Type B pancreatic cell (in vitro differentiated cells): ENCODE data around the gene NRAP. TPM values are rescaled to one million over a fixed set of nuclear protein-coding genes. Genes with fewer than 3 reads are reported as not detected.

Experiments
- DNase-seq: peaks from one replicate; pipeline ENCODE4 v3.0.0; 2021; ENCODE audit warnings: mixed read lengths; ENCODE audit not compliant: unreplicated experiment; ENCODE audit errors: extremely low spot score
- H3K27ac Mint-ChIP-seq: 2 replicates; pipeline ENCODE4 v1.8.0; 2021; ENCODE audit warnings: mild to moderate bottlenecking, mixed read lengths
- H3K27me3 Mint-ChIP-seq: 2 replicates; pipeline ENCODE4 v1.8.0; 2021; ENCODE audit warnings: mixed read lengths
- H3K36me3 Mint-ChIP-seq: 2 replicates; pipeline ENCODE4 v1.8.0; 2021; ENCODE audit warnings: mixed read lengths
- H3K4me1 Mint-ChIP-seq: one replicate; pipeline ENCODE4 v1.8.0; 2021; ENCODE audit warnings: mixed read lengths; ENCODE audit not compliant: unreplicated experiment
- H3K4me3 Mint-ChIP-seq: 2 replicates; pipeline ENCODE4 v1.8.0; 2021; ENCODE audit warnings: mild to moderate bottlenecking, mixed read lengths
- H3K9me3 Mint-ChIP-seq: 2 replicates; pipeline ENCODE4 v1.8.0; 2021; ENCODE audit warnings: mixed read lengths
- total RNA-seq: library from RNA; stranded (reverse); gene quantifications from 2 replicates; pipeline ENCODE4 v1.2.1, GENCODE V29; 2021; ENCODE audit warnings: low replicate concordance
- TF ChIP-seq, protein P1 (sequence below): fragments of 200-600 bp; sonication (generic); conservative IDR thresholded peaks from 2 replicates; pipeline ENCODE4 v1.5.0; 2021; ENCODE audit warnings: antibody characterized with exemption, mild to moderate bottlenecking

The NRAP gene
- total RNA-seq, 1 donor from 2014 or later: not detected

DNA sequence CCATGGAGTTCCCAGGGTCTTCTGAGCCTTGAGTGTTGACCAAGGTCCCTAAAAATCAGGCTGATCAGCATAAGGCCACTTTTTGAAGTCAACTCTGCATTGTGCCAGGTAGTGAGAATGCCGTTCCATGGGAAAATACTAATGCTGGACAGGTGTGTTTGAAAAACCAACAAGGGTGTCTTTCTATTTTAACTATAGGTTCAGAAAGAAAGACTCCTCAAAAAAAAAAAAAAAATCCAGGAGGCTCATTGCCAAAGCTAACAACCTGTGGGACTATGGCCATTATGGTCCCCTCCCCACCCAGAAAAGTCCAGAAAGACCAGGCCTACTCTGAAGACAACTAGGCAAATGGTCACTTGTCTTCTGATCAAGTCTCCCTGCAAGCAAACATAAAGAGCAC lies 44.4 kb downstream of the NRAP start:
- DNase-seq: no peak
- Mint-ChIP-seq H3K36me3 (no peaks in the 10 kb centered on the region), H3K4me1 (peaks cover 7% of the 10 kb centered on the region), H3K27me3 (peaks cover 57% of the 10 kb centered on the region), H3K27ac (no peak overlapping the region), H3K4me3 (no peak overlapping the region), H3K9me3 (no peaks in the 10 kb centered on the region)
- TF ChIP-seq, protein P1, sequence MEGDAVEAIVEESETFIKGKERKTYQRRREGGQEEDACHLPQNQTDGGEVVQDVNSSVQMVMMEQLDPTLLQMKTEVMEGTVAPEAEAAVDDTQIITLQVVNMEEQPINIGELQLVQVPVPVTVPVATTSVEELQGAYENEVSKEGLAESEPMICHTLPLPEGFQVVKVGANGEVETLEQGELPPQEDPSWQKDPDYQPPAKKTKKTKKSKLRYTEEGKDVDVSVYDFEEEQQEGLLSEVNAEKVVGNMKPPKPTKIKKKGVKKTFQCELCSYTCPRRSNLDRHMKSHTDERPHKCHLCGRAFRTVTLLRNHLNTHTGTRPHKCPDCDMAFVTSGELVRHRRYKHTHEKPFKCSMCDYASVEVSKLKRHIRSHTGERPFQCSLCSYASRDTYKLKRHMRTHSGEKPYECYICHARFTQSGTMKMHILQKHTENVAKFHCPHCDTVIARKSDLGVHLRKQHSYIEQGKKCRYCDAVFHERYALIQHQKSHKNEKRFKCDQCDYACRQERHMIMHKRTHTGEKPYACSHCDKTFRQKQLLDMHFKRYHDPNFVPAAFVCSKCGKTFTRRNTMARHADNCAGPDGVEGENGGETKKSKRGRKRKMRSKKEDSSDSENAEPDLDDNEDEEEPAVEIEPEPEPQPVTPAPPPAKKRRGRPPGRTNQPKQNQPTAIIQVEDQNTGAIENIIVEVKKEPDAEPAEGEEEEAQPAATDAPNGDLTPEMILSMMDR: no peak

DNA sequence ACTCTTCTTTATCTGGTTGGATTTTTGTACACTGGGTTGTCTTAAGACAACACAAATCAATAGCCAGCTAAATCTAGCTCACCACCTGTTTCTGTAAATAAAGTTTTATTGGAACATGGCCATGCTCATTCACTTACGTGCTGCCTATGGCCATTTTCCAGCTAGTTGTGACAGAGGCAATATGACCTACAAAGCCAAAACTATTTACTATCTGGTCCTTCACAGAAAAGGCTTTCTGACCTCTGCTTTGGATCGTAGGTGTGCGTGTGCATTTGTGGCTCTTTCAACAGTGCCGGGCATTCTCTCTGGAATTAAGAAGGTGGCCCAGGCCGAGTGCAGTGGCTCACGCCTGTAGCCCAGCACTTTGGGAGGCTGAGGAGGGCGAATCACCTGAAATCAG lies 45.5 kb downstream of the NRAP start:
- Mint-ChIP-seq H3K4me3 (no peak overlapping the region), H3K4me1 (peaks cover 11% of the 10 kb centered on the region), H3K9me3 (no peaks in the 10 kb centered on the region), H3K36me3 (no peaks in the 10 kb centered on the region), H3K27me3 (peaks cover 60% of the 10 kb centered on the region), H3K27ac (no peak overlapping the region)
- DNase-seq: no peak
- TF ChIP-seq, protein P1: no peak

DNA sequence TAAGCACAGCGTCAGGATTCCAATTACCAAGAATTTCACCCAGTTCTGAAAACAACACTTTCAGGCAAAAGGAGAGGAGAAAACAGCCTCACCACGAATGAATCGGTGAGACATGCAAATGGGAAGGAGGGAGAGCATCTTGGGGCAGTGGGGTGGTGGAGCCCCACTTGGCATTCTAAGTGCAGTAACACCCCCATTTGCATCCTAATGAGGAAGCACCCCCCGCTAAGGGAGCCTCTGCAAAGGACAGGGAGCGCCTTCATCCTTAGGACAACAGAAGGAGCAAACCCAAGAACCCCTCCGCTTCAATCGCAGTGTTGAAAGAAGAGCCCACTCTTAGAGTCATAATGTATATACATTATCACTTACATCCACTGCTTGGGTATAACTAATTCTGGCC lies 46.8 kb downstream of the NRAP start:
- H3K27ac Mint-ChIP-seq: no peak overlapping the region
- TF ChIP-seq, protein P1: no peak
- peaks cover 11% of the 10 kb centered on the region for H3K4me1 Mint-ChIP-seq
- H3K27me3 Mint-ChIP-seq: peaks cover 62% of the 10 kb centered on the region
- DNase-seq: no peak
- H3K36me3 Mint-ChIP-seq: no peaks in the 10 kb centered on the region
- H3K9me3 Mint-ChIP-seq: no peaks in the 10 kb centered on the region
- H3K4me3 Mint-ChIP-seq: no peak overlapping the region

DNA sequence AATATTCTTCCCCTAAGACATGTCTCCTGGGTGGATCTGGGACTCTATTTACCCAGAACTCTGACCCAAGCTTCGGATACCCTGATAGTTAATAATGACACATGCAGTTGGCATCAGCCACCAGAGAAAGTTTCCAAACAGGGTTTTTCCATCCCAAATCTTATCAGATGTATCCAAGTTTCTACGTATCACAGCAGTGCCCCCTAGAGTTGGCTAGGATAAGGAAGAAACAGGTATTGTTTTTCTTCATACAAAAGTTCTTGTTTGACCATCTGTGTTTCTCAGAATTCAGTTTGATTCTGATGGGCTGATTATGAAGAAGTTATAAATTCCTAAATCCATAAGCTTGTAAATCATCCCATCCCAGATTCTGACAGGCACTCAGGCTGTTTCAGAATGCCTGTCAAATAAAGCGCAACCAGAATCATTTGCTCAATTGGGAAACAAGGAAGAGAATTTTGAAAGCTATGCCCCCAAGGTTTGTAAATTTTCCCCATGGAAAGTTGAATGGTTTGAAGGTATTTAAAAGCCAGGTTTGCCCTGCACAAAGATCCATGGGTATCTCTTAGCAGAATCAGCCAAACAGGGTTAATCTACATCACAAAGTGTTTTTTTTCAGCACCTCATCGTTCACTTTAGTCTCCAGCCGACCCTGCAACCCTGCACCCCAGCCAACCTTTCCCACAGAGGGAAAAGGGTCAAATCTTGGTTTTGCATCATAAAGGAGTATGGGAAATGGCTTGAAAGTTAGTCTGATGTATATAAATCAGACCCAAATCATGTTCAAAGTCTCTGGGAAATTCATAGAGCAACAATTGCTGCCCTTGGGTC lies 47.4 kb downstream of the NRAP start:
- H3K4me1 Mint-ChIP-seq: peaks cover 12% of the 10 kb centered on the region
- H3K4me3 Mint-ChIP-seq: no peak overlapping the region
- H3K36me3 Mint-ChIP-seq: no peaks in the 10 kb centered on the region
- no peaks in the 10 kb centered on the region for H3K9me3 Mint-ChIP-seq
- H3K27ac Mint-ChIP-seq: no peak overlapping the region
- DNase-seq: no peak
- TF ChIP-seq, protein P1: peak; percentile 77
- peaks cover 67% of the 10 kb centered on the region for H3K27me3 Mint-ChIP-seq

DNA sequence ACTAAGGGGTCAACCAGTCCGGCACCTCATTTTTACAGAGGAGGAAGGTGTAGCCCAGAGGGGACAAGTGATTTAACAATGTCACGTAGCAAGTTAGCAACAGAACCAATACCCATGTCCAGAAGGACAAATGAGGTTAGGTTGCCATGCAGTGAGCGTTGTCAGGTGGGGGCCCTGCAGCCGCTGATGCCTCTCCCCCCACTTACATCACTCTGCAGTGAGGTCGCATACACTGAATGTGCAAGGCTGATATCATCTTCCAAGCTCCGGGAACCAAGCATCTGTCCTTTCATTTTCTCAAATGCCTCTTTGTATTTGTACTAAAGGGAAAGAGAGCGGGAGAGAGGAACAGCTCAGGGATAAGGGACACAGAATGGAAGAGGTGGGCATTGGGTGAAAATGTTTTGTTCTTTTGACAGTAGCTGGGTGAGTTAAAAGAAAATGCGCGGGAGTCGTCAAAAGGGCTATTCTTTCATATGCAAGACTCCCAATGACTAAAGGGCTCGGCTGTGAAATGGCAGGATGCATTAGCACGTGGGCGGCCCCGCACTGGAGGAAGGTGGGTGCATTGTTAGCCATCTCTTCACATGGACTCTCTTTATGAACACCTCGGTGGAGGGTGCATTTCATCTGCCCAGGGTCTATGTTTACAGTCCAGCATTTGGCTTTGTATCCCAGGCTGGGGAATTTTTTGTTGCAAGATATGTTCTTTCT lies 49.7 kb downstream of the NRAP start:
- TF ChIP-seq, protein P1: no peak
- H3K9me3 Mint-ChIP-seq: no peaks in the 10 kb centered on the region
- H3K4me3 Mint-ChIP-seq: no peak overlapping the region
- no peak for DNase-seq
- no peaks in the 10 kb centered on the region for H3K36me3 Mint-ChIP-seq
- H3K4me1 Mint-ChIP-seq: peaks cover 24% of the 10 kb centered on the region
- H3K27me3 Mint-ChIP-seq: peaks cover 70% of the 10 kb centered on the region
- no peak overlapping the region for H3K27ac Mint-ChIP-seq
